KG1 (cell line): ENCODE data around the gene OR52H1.

Source experiments
- DNase-seq: peaks from one replicate; lab custom pipeline; 2025; lab: John Stamatoyannopoulos, UW

OR52H1 gene

GRCh38 chr11:5531053-5531831 is 17.1 kb downstream of the OR52H1 start:
- DNase-seq: no peak

DNA sequence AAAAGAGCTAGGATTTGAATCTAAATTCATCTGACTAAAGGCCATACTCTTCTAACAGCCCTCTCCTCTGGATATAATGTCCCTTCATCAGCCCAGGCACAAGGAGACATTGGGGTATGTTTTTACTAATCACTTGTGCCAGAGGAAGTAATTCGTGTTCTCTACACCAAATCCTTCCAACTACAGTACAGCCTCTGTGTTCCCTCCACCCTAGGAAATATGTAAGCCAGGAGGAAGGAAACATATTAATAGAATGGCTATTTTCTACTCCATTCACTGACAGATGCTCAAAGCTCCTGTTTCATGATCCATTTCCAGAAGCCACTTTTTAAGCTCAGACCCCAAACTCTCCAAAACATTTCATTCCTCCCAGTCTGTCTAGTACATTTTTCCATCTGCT is 19.8 kb downstream of the OR52H1 start:
- no peak for DNase-seq

GRCh38 chr11:5527716-5528115 is 20.6 kb downstream of the OR52H1 start:
- no peak for DNase-seq

DNA sequence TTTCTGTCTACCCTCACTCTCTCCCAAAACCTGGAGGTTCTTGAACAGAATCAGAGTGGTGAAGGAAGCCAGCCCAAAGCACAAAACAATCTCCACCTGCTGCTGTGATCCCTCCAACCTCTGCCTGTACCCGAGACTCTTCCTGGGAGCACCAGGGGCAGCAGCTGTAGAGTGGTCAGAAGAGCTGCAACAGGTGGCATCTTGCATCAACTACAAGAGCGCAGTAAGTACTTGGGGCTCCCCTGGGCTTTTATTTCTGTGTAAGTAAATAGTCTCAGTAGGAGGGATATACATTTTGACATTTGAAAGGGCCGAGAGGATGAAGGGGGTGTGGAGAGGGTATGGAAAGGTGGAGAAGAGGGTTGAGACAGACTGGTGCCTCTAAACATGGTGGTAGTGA is 23.6 kb downstream of the OR52H1 start:
- no peak for DNase-seq

- no peak for DNase-seq
Measured at GRCh38 chr11:5522308-5522707, 26.0 kb downstream of the OR52H1 start.

DNA sequence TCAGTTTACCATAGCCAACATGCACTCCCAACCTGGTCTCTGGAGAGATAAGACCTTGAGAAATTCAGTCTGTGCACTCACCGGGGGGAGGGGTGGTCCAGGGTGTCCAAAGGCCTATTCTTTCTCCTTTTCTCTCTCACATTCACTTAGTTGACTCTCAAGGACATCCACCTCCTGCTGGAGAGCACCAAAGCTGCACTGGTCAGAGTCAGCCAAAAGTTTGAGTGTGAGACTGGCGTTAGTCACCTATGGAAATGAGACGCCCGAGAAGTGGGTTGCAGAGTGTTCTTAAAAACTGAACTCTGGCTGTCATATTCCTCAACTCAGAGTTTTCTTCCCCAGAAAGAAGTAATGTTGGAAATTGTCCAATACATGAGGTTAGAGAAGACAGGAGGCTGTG is 26.8 kb downstream of the OR52H1 start:
- no peak for DNase-seq

- DNase-seq: no peak
Measured at GRCh38 chr11:5516599-5516998, 31.7 kb downstream of the OR52H1 start, which contains the start of gene UBQLNL. Gene UBQLNL (minus strand): TSS chr11:5516699. CDS start chr11:5516441, 258 bp downstream.

- DNase-seq: no peak
Measured at GRCh38 chr11:5514841-5515240, 33.5 kb downstream of the OR52H1 start.

- no peak for DNase-seq
Measured at GRCh38 chr11:5509803-5510202, 38.5 kb downstream of the OR52H1 start, which contains the start of gene UBQLN3. Gene UBQLN3 (minus strand): TSS chr11:5509957. CDS start chr11:5509558, 399 bp downstream.

- no peak for DNase-seq
Measured at GRCh38 chr11:5508605-5509004, 39.7 kb downstream of the OR52H1 start.

DNA sequence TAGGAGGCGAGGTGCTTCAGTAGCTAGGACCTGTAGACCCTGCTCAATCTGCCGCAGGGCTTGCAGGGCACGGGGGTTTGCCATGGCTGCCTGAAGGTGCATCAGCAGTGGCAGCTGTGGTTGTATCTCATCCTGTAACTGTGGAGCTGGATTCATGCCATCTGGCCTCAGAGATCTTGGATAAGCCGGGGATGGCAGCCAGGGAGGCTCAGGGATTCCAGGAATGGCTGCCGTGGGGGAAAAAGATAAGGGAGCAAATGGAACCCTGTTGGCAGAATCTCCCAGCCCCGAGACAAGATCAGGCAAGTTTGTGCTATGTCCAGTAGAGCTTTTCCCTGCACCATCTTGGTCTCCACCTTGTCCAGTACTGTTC is 40.4 kb downstream of the OR52H1 start:
- no peak for DNase-seq

DNA sequence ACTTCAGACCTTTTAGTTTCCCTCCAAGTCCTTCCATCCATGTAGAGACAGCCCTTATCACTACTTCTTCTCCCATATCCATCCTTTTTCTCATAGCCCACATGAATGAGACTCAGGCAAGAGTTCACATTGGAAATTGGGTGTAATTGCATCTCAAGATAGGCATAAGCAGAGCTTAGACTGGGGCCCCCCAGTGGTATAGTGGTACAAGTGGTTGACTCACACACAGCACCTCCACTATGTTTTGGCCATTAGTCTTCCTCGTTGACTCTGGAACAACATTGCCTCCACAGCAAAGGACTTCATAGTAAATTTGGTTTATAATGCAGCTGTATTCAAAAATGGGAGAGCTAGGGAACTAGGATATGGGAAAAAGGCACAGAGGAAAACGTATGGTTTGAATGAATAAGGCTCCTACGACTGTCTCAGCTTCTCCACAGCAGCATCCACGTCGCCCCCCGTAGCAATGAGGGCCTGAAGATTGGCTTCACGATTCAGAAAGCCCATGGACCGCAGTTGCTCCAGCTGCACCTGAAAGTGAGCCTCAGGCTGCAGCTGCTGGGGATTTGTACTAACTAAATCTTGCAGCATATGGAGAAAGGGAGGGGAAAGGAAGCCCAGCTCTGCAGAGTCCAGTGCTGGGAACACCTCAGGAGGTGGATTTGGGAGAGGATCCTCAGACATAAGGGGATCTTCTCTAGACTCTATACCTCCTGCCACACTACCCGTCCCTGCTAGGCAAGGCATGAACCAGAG is 41.0 kb downstream of the OR52H1 start:
- DNase-seq: no peak

DNA sequence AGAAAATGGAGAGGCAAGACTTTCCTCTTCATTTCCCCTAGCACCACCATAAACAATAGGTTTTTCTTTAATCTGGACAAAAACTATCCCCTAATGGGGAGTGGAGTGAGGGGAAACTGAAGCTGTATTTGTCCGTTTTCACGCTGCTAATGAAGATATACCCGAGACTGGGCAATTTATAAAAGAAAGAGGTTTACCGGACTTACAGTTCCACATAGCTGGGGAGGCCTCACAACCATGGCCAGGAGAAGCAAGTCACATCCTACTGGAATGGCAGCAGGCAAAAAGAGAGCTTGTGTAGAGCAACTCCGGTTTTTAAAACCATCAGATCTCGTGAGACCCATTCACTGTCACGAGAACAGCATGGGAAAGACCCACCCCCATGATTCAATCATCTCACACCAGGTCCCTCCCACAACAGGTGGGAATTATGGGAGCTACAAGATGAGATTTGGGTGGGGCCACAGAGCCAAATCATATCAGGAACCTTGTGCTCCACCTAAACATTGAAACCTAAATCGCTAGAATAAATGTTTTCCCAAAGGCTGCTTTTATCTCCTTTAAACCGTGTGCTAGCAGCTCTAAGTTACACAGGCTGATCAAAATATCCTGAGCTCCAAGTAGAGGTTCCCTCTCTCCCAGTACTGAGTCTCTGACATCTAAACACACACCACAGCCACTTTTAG is 42.8 kb downstream of the OR52H1 start:
- DNase-seq: no peak

DNA sequence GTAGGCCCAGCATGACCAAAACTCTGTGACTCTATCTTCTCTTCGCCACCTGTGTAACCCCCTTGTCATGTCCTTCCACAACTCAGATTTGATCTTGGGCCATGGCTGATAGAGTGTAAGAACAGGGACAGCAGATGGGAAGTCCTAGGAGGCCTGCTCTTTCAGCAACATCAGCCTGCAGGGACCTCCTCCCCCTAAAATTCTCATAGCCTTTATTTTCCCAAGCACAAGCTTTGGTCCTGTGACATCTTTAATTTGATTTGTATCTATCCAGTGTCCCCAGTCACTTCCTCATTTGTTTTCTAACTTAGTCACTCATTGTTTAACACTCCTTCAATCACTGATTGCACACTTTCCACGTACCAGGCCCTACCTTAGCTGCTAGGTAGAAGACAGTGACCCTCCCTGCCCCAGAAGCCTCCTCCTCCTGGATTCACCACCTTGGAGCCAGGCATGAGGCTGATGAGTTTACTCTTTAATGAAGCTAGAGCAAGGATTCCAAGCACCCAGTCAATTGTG is 43.9 kb downstream of the OR52H1 start:
- no peak for DNase-seq

DNA sequence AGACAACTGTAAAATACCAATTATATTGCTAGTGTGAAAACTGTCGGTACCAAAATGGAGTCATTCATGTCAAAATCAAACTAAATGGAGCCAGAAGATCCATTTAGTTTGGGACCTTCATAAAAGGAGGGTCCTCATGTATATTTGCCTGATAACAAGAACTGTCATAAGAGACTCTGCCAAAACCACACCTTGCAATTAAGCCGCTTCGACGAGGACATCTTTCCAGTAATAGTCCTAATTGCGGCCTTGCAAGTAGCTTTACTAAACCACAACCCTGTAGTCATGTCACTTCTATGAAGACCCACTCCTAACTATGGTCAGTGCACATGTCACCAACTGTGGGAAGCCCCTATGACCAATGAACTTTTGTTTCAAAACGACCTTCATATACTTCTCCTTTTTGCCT is 47.9 kb downstream of the OR52H1 start:
- DNase-seq: no peak

DNA sequence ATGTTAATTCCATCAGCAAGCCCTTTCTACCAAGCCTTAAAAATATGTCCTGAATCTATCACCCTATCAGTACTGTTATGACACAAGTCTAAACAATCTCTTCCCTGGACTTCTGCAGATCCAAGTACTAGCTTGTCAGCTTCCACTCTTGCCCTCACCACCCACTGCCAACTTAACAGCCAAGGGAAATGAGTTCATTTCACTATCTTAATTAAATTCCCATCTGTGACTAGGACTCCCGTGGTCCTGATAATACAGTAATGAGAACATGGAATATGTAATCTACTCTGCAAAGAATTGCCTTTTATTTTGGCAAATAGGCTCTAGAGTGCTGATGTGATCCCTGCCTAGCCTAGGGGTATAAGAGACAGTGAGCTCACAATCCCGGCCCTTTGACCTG is 48.7 kb downstream of the OR52H1 start:
- DNase-seq: no peak
